ENCODE data around the gene BCHE.

DNA sequence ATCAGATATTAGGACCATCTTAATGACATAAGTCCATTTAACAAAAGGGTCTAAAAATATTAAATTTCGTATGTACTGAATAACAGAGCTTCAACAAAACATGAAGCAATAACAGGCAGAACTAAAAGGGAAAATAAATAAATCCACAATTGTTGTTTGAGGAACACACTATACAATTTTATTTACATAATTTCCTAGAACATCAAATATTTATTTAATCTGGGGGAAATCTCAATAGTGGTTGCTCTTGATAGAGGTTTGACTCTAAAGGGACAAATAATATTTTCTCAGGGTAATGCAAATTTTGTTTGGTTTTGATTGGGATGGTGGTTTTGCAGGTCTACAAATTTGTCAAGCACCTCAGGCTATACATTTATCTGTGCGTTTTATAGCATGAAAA lies 90.3 kb downstream of the BCHE start:
- no peak for TF ChIP-seq GATA2 (IDR thresholded peaks at IDR 0.05; ENCODE audit: low read depth, low read length)
- no peak for TF ChIP-seq GATA3 (IDR thresholded peaks at IDR 0.05; ENCODE audit: low read depth, low read length)

Measured in SH-SY5Y (cell line).